ENCODE measurements around the gene SLC29A1.
A peak's percentile ranks its signal among the peaks of the same experiment; 100 is the strongest.
"Not testable (repeated sequence)": the region's sequence is repeated elsewhere in the genome, so short reads cannot be mapped to it uniquely, and the experiment has no call there.

Gene SLC29A1

DNA sequence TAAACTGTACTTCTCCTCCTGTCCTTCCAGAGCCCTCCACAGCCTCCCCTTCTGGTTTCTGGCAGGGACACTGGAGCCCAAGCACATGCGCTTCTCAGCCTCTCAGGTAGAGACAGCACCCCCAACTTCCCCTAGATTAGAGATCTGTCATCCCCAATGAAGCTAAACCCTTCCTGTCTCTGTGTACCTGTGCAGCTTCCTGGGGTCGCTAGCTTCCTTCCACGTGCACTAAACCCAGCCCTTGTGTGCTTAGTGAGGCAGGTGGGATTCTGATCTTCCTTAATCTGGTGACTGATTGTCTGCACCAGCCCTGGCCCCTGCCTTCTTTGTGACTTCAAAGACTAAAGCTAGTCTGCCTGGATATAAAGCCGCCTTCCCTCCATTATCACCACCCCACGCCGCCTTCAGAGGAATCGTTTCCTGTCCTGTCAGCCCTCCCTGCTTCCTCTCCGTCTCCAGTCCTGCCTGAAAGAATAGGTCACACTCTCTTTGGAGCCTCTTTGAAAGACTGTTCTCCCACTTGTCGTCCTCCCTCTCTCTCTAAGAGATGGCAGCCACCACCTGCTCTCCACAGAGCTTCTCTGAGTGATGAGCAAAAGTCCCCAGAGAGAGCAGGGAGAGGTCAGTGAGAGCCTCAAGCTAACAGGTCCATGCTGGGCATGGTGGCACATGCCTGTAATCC is 37.3 kb upstream of the SLC29A1 start:
- Mint-ChIP-seq H3K4me1 (ENCODE audit: low read depth) (peaks cover 18% of the 10 kb centered on the region), H3K36me3 (ENCODE audit: low read depth) (no peaks in the 10 kb centered on the region), H3K27me3 (peaks cover 7% of the 10 kb centered on the region), H3K9me3 (no peaks in the 10 kb centered on the region), H3K27ac (peak overlapping the region; percentile 10), H3K4me3 (no peak overlapping the region)
- peak; percentile 38 for DNase-seq

GRCh38 chr6:44186635-44187025 is 36.8 kb upstream of the SLC29A1 start:
- peaks cover 7% of the 10 kb centered on the region for H3K27me3 Mint-ChIP-seq
- peaks cover 18% of the 10 kb centered on the region for H3K4me1 Mint-ChIP-seq (ENCODE audit: low read depth)
- no peaks in the 10 kb centered on the region for H3K9me3 Mint-ChIP-seq
- H3K4me3 Mint-ChIP-seq: no peak overlapping the region
- H3K36me3 Mint-ChIP-seq (ENCODE audit: low read depth): no peaks in the 10 kb centered on the region
- no peak for DNase-seq
- H3K27ac Mint-ChIP-seq: no peak overlapping the region

DNA sequence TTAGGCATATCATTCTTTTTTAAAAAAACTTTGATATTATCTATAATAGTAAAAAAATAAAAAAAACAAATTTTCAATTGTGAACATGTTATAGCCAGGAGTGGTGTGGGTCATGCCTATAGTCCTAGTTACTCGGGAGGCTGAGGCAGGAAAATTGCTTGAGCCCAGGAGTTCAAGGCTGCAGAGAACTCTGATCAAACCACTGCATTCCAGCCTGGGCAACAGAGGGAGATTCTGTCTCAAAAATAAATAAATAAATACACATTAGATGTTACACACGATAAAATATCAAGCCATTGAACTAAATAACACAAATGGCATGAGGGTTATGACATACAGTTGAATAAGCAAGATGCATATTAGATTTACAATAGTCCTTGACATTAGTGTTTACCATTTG is 34.6 kb upstream of the SLC29A1 start:
- Mint-ChIP-seq H3K9me3 (no peaks in the 10 kb centered on the region), H3K4me3 (no peak overlapping the region), H3K36me3 (ENCODE audit: low read depth) (no peaks in the 10 kb centered on the region), H3K27me3 (peaks cover 19% of the 10 kb centered on the region), H3K27ac (no peak overlapping the region), H3K4me1 (ENCODE audit: low read depth) (peaks cover 18% of the 10 kb centered on the region)
- no peak for DNase-seq

GRCh38 chr6:44189257-44189656 is 34.1 kb upstream of the SLC29A1 start:
- Mint-ChIP-seq H3K36me3 (ENCODE audit: low read depth) (no peaks in the 10 kb centered on the region), H3K27ac (no peak overlapping the region), H3K4me3 (no peak overlapping the region), H3K4me1 (ENCODE audit: low read depth) (peaks cover 18% of the 10 kb centered on the region), H3K27me3 (peaks cover 19% of the 10 kb centered on the region), H3K9me3 (no peaks in the 10 kb centered on the region)
- DNase-seq: no peak

GRCh38 chr6:44190715-44191114 is 32.7 kb upstream of the SLC29A1 start:
- Mint-ChIP-seq H3K4me1 (ENCODE audit: low read depth) (peaks cover 15% of the 10 kb centered on the region), H3K27ac (no peak overlapping the region), H3K27me3 (peaks cover 19% of the 10 kb centered on the region), H3K36me3 (ENCODE audit: low read depth) (no peaks in the 10 kb centered on the region), H3K9me3 (no peaks in the 10 kb centered on the region), H3K4me3 (no peak overlapping the region)
- no peak for DNase-seq

GRCh38 chr6:44192428-44193041 is 30.9 kb upstream of the SLC29A1 start:
- DNase-seq: no peak
- Mint-ChIP-seq H3K36me3 (ENCODE audit: low read depth) (no peaks in the 10 kb centered on the region), H3K4me3 (no peak overlapping the region), H3K27me3 (peaks cover 15% of the 10 kb centered on the region), H3K27ac (no peak overlapping the region), H3K9me3 (no peaks in the 10 kb centered on the region), H3K4me1 (ENCODE audit: low read depth) (peaks cover 9% of the 10 kb centered on the region)

GRCh38 chr6:44193307-44193910 is 30.0 kb upstream of the SLC29A1 start:
- no peak overlapping the region for H3K4me3 Mint-ChIP-seq
- no peaks in the 10 kb centered on the region for H3K9me3 Mint-ChIP-seq
- no peak overlapping the region for H3K27ac Mint-ChIP-seq
- H3K36me3 Mint-ChIP-seq (ENCODE audit: low read depth): no peaks in the 10 kb centered on the region
- H3K4me1 Mint-ChIP-seq (ENCODE audit: low read depth): peaks cover 9% of the 10 kb centered on the region
- peaks cover 15% of the 10 kb centered on the region for H3K27me3 Mint-ChIP-seq
- DNase-seq: no peak

- H3K36me3 Mint-ChIP-seq (ENCODE audit: low read depth): no peaks in the 10 kb centered on the region
These were observed 29.1 kb upstream of the SLC29A1 start for GRCh38 chr6:44194326-44194725.

GRCh38 chr6:44196351-44196750 is 27.0 kb upstream of the SLC29A1 start:
- not testable (repeated sequence) for H3K4me1 Mint-ChIP-seq (ENCODE audit: low read depth); H3K27ac Mint-ChIP-seq; DNase-seq; H3K4me3 Mint-ChIP-seq; H3K36me3 Mint-ChIP-seq (ENCODE audit: low read depth); H3K9me3 Mint-ChIP-seq
- peaks cover 15% of the 10 kb centered on the region for H3K27me3 Mint-ChIP-seq

More at GRCh38 chr6:44194326-44194725, 29.1 kb upstream of the SLC29A1 start:
- H3K9me3 Mint-ChIP-seq: no peaks in the 10 kb centered on the region
- no peak overlapping the region for H3K4me3 Mint-ChIP-seq
- H3K4me1 Mint-ChIP-seq (ENCODE audit: low read depth): peaks cover 7% of the 10 kb centered on the region
- peaks cover 15% of the 10 kb centered on the region for H3K27me3 Mint-ChIP-seq
- no peak for DNase-seq
- H3K27ac Mint-ChIP-seq: no peak overlapping the region

GRCh38 chr6:44198684-44199083 is 24.7 kb upstream of the SLC29A1 start:
- DNase-seq: no peak
- Mint-ChIP-seq H3K4me3 (no peak overlapping the region), H3K4me1 (ENCODE audit: low read depth) (no peaks in the 10 kb centered on the region), H3K27ac (no peak overlapping the region), H3K27me3 (peaks cover 3% of the 10 kb centered on the region), H3K9me3 (no peaks in the 10 kb centered on the region), H3K36me3 (ENCODE audit: low read depth) (no peaks in the 10 kb centered on the region)

DNA sequence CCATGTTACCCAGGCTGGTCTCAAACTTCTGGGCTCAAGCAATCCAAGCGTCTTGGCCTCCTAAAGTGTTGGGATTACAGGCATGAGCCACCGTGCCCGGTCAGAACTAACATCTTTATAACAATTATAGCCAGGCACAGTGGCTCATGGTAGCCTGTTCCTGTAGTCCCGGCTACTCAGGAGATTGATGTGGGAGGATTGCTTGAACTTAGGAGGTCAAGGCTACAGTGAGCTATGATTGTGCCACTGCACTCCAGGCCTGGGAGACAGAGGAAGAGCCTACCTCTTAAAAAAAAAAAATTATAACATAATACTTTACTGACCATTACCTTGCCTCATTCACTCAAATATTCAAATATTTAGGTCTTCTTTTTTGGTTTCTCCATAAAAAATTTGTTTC is 23.5 kb upstream of the SLC29A1 start:
- no peaks in the 10 kb centered on the region for H3K27me3 Mint-ChIP-seq
- H3K4me1 Mint-ChIP-seq (ENCODE audit: low read depth): no peaks in the 10 kb centered on the region
- DNase-seq: no peak
- no peak overlapping the region for H3K4me3 Mint-ChIP-seq
- no peaks in the 10 kb centered on the region for H3K36me3 Mint-ChIP-seq (ENCODE audit: low read depth)
- no peak overlapping the region for H3K27ac Mint-ChIP-seq
- no peaks in the 10 kb centered on the region for H3K9me3 Mint-ChIP-seq

DNA sequence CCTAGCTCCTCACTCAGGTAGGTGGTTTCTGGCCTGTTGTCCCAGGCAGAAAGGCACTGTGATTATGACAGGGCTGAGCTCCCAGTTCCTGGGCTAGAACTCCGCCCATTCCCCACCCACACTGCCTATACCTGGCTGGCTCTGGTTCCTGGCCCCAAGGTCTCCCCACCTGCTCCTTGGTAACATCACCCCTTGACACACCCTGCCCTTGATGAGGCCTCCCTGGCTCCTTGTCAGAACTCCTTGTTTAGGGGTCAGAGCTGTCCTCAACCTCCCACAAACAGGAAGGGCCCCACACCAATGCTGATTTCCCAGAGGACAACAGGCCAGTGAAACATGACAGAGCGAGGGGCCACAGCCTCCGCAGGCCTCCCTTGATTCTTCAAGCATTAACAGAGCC is 22.2 kb upstream of the SLC29A1 start:
- Mint-ChIP-seq H3K27ac (no peak overlapping the region), H3K27me3 (no peaks in the 10 kb centered on the region), H3K36me3 (ENCODE audit: low read depth) (no peaks in the 10 kb centered on the region), H3K4me3 (no peak overlapping the region), H3K4me1 (ENCODE audit: low read depth) (no peaks in the 10 kb centered on the region), H3K9me3 (no peaks in the 10 kb centered on the region)
- DNase-seq: no peak

GRCh38 chr6:44201638-44202303 is 21.6 kb upstream of the SLC29A1 start:
- Mint-ChIP-seq H3K27me3 (no peaks in the 10 kb centered on the region), H3K9me3 (no peaks in the 10 kb centered on the region)
- DNase-seq: no peak

GRCh38 chr6:44202332-44202971 is 20.9 kb upstream of the SLC29A1 start:
- no peak for DNase-seq
- Mint-ChIP-seq H3K4me3 (no peak overlapping the region), H3K27ac (no peak overlapping the region), H3K27me3 (no peaks in the 10 kb centered on the region), H3K9me3 (no peaks in the 10 kb centered on the region), H3K4me1 (ENCODE audit: low read depth) (no peaks in the 10 kb centered on the region), H3K36me3 (ENCODE audit: low read depth) (no peaks in the 10 kb centered on the region)

More at GRCh38 chr6:44201638-44202303, 21.6 kb upstream of the SLC29A1 start:
- Mint-ChIP-seq H3K4me3 (no peak overlapping the region), H3K27ac (no peak overlapping the region), H3K36me3 (ENCODE audit: low read depth) (no peaks in the 10 kb centered on the region), H3K4me1 (ENCODE audit: low read depth) (no peaks in the 10 kb centered on the region)
